CD1c-positive myeloid dendritic cell (primary cell): ENCODE data around the gene LIN9.

Experiments
- DNase-seq: peaks from one replicate; pipeline ENCODE4 v3.0.0-alpha.2; 2016; ENCODE audit errors: extremely low spot score

LIN9 gene

GRCh38 chr1:226320930-226321329 is 12.0 kb upstream of the LIN9 start:
- no peak for DNase-seq

GRCh38 chr1:226318471-226318870 is 9.5 kb upstream of the LIN9 start:
- DNase-seq = no peak

DNA sequence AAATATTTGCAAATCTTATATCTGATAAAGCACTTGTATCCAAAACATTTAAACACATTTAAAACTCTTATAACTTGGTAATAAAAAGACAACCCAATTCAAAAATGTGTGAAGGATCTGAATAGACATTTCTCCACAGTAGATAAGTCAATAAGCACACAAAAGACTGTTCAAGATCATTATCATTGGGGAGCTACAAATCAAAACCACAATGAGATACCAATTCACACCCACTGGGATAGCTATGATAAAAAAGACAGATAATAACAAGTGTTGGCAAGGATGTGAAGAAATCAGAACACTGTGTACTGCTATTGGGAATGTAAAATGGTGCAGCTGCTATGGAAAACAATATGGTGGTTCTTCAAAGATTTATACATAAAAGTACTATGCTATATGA is 5.1 kb upstream of the LIN9 start:
- DNase-seq = no peak

GRCh38 chr1:226312065-226312464 is 3.1 kb upstream of the LIN9 start:
- no peak for DNase-seq

DNA sequence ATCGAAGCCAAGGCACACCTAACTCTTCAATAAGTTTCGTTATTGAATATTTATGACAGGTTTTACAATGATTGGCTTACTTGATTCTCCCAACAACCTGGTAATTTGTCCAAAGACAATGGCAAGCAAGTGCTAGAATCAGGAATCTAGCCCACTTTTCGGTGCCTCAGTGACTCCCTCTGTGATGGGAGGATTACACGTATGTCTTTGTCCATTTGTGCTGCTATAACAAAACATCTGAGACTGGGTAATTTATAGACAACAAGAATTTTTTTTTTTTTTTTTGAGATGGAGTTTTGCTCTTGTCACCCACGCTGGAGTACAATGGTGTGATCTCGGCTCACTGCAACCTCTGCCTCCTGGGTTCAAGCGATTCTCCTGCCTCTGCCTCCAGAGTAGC is 2.4 kb upstream of the LIN9 start:
- no peak for DNase-seq

GRCh38 chr1:226310637-226311195 is 1.8 kb upstream of the LIN9 start:
- no peak for DNase-seq

GRCh38 chr1:226310245-226310540 is 1.2 kb upstream of the LIN9 start:
- DNase-seq = no peak

DNA sequence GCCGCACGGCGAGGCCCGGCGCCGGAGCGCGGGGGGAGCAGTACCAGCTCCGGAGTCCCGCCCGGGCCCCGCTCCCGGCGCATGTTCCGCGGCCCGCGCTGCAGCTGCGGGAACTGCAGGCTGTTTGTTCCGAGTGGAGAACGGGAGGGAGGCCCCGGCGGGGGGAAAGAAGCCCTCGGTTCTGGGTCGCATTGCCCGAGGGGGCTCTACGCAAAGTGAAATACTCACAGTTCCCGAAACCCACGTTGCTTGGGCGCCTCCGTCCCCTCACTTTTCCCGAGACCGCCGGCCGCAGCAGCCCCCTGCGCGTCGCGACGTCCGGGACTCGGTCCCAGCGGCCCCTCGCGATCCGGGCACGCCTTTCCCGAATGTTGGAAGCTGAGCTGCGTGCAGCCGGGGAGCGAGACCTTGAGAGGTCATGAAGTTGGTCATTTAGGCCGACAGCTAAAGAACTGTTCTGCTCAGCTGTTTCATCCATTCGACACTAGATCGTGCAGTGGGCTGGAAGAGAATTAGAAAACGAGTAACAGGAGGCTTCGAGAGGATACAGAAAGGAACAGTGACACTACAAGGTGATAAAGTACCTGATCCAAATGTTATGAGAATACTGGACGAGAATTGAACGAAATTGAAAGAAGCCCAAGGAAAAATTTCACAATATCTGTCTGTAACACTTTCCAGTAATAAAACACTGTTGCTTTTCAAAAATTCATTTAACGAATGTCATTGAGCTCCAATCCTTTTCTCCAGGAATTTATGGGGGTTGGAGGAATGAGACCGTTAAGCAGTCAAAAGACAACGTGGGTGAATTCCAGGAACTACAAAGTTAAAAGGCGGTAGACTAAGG is 657 bp upstream of the LIN9 start:
- no peak for DNase-seq

DNA sequence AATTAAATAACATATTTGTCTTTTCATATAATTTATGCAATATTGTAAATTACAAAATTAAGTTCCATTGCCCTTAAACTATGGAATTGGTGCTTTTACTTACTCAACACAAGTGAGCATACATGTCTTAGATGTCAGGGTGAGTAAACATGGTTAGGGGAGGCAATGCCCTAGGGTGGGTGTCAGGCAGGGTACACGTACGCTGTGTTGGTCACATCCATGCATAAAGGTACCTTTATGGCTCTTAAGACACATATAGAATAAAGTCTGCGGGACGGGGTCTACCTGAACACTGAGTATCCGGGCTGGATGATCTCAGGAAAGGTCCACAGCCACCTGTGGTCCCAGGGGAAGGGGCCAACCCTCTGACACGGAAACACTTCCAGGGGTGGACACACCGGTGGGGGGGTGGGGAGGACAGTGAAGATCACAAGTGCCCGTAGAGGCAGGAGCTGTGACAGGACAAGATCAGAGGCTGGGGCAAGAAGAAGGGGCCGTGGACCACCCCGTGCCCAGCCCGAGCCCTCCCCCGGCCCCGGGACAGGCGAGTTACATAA is 720 bp downstream of the LIN9 start:
- no peak for DNase-seq

DNA sequence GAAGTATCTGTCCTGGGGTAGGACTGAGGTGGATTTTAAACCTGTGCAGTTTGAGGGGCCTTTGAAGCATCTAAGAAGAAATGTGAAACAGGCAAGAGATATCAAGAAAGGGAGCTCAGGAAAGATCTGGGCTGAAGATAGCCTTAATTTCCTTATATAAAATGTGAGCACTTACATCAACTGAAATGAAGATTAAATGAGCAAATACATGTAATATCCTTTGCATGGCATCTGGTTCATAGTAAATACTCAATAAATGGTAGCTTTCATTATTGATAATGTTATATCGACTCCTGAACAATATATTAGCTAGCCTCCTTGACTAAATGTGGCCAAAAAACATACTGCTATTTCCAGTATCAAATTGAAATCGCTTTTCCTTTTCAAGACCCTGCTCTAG is 2.5 kb downstream of the LIN9 start:
- no peak for DNase-seq

GRCh38 chr1:226305184-226305583 is 3.8 kb downstream of the LIN9 start:
- DNase-seq = no peak

DNA sequence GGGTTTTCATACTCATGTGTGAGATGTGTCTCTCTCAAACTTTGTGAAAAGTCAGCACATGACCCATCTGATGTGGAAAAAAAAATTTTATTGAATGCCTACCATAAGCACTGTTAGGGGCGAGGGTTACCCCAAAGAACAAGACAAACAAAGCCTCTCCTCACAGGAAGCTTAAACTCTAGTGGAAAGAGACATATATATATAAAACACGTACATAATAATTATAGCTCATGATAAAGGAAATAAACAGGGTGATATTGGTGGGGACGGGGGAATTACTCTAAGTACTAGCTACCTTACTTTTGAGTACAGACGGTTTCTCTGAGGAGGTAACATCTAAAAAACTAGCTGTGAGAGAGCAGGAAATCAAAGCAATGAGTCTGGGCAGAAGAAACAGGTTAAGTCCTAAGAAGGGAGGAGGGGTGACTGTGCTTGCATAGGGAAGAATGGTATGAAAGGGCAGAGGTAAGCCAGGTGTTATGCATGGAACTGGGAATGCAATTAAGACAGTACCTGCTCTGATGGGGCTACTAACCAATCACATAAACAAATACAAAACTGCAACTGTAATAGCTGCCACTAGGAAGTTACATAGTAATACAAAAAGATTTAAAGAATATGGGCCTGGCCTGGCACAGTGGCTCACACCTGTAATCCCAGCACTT is 4.5 kb downstream of the LIN9 start:
- no peak for DNase-seq

DNA sequence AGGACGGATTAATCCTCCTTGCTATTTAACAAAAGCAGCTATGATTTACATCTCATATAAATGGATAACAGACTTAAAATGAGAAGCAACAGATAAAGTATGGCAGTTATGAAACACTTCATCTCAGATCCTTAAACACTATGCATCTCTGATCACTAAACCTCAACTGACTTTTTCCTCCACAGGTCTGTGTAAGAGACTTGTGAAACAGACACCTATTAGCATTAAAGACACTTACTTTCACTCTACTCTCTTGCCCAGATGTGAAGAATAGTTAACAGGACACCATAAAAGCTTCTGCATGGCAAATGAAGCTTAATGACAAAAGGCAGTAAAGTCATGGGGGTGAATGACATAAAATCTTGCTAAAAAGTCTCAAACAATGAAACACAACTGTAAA is 6.2 kb downstream of the LIN9 start:
- DNase-seq = no peak

DNA sequence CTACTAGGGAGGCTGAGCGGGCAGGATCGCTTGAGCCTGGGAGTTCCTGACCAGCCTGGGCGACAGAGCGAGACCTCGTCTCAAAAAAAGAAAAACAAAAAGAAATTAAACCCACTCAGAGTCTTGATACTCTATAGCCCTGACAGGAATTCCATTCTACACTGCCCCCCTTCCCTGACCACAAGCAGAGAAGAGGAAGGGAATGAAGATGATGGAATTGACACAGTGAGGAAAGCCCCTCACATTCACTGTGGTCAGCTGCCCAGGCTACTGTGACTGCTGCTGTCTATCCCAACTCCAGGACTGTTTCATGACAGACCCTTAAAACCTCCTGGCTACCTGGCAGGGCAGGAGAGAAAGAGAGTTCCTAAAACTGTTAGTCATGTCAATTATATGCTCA is 12.1 kb downstream of the LIN9 start:
- no peak for DNase-seq

DNA sequence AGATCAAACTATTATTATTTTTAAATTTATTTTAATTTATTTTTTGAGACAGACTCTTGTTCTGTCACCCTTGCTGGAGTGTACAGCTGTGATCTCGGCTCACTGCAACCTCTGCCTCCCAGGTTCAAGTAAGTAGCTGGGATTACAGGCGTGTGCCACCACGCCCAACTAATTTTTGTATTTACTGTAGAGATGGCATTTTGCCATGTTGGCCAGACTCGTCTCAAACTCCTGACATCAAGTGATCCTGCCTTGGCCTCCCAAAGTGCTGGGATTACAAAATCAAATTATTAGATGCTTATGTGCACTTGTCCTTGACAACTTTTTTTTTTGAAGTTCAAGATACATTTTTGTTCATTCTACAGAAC is 15.4 kb downstream of the LIN9 start:
- no peak for DNase-seq

DNA sequence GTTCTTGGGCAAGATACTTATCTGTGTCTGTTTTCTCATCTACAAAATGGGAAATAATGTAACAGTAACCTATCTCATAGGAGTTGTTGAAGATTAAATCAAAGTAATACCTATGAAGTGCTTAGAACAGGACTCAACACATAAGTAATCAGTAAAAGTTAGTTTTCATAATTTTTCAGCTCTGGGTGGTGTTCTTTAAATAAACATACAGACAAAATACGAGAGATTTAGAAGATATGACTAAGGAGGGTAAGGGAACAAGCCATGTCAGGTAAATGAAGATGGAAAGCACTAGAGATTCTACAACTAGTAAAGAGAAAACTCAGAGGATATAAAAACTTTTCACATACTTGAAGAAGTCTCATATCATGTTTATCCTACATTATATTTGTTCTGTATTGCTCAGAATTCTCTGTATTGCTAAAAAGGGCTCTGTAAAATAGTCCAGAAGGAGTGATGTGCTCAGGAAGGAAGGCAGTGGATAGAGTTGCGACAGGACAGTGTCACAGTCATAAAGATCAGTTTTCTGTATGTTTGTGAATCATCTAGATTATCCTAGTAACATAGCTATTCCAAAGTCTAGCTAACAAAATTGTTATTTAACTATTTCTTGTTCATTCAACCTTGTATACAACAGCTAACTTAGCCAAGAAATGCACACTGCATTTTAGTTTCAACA is 16.0 kb downstream of the LIN9 start:
- no peak for DNase-seq

GRCh38 chr1:226287587-226287986 is 21.4 kb downstream of the LIN9 start:
- no peak for DNase-seq

DNA sequence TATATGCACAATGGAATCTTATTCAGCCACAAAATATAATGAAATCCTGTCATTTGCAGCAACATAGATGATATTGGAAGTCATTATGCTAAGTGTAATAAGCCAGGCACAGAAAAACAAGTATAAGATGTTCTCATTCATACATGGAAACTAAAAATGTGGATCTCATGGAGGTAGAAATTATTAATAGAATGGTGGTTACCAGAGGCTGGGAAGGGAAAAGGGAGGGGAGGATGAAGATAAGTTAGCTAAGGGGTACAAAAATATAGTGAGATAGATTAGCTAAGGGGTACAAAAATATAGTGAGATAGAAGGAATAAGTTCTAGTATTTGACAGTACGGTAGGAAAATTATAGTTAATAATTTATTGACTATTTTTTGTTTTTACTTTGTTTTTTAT is 27.9 kb downstream of the LIN9 start:
- DNase-seq = no peak

DNA sequence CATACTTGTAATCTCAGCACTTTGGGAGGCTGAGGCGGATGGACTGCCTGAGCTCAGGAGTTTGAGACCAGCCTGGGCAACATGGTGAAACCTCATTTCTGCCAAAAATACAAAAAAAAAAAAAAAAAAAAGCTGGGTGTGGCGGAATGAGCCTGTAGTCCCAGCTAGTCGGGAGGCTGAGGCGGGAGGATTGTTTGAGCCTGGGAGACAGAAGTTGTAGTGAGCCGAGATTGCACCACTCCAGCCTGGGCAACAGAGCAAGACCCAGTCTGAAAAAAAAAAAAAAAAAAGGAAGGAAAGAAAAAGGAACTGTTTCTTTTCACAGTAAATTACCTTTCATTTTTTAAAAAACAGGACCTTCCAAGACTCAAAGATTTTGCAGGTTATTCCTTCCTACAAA is 29.5 kb downstream of the LIN9 start:
- no peak for DNase-seq

DNA sequence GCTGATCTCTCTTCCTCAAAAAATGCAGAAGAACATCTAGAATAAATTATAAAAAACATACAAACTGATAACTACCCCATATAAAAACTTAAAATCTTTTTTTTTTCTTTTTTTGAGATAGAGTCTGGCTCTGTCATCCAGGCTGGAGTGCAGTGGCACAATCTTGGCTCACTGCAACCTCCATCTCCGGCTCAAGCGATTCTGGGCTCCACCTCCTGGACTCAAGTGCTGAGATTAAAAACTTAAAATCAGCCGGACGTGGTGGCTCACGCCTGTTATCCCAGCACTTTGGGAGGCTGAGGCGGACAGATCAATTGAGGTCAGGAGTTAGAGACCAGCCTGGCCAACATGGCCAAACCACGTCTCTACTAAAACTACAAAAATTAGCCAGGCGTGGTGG is 31.1 kb downstream of the LIN9 start:
- no peak for DNase-seq

- no peak for DNase-seq
Measured at GRCh38 chr1:226276987-226277386, 32.0 kb downstream of the LIN9 start.

- no peak for DNase-seq
Measured at GRCh38 chr1:226276077-226276682, 32.8 kb downstream of the LIN9 start.
